Activated CD4-positive, alpha-beta T cell treated with anti-CD3 and anti-CD28 coated beads, Interleukin-2, amount 10 ng/mL, durations not matched to agents 24 days and 14 days (primary cell): ENCODE measurements around the gene TNS1. TPM values are rescaled to one million over a fixed set of nuclear protein-coding genes. Genes with fewer than 3 reads are reported as not detected.

Source experiments
- DNase-seq: peaks from one replicate; pipeline ENCODE4 v3.0.0; 2022
- H3K27ac Mint-ChIP-seq: one replicate; pipeline ENCODE4 v1.8.0; 2022; ENCODE audit warnings: mild to moderate bottlenecking, mixed read lengths
- H3K27me3 Mint-ChIP-seq: one replicate; pipeline ENCODE4 v1.8.0; 2022; ENCODE audit warnings: mixed read lengths
- H3K36me3 Mint-ChIP-seq: one replicate; pipeline ENCODE4 v1.8.0; 2022; ENCODE audit warnings: low read depth, mild to moderate bottlenecking, mixed read lengths
- H3K4me1 Mint-ChIP-seq: one replicate; pipeline ENCODE4 v1.8.0; 2021; ENCODE audit warnings: mixed read lengths
- H3K4me3 Mint-ChIP-seq: one replicate; pipeline ENCODE4 v1.8.0; 2022; ENCODE audit warnings: mild to moderate bottlenecking, moderate library complexity, mixed read lengths
- H3K9me3 Mint-ChIP-seq: one replicate; pipeline ENCODE4 v1.8.0; 2021; ENCODE audit warnings: mixed read lengths
- intact Hi-C: fragments of 100-400 bp; cut with micrococcal nuclease; formaldehyde crosslinking; loops from one replicate; pipeline ENCODE4 v1.15.1; 2023
- total RNA-seq: library from RNA; stranded (reverse); gene quantifications from 2 replicates; pipeline ENCODE4 v1.2.3, GENCODE V29; 2022

Gene TNS1
- total RNA-seq, 1 donor from 2014 or later: 0.70 TPM

- H3K4me3 Mint-ChIP-seq: no peak overlapping the region
- H3K9me3 Mint-ChIP-seq: no peaks in the 10 kb centered on the region
- intact Hi-C loops: no loop called here
- H3K4me1 Mint-ChIP-seq: no peaks in the 10 kb centered on the region
- DNase-seq: no peak
- no peaks in the 10 kb centered on the region for H3K36me3 Mint-ChIP-seq
- no peak overlapping the region for H3K27ac Mint-ChIP-seq
- no peaks in the 10 kb centered on the region for H3K27me3 Mint-ChIP-seq
These were observed 172.7 kb downstream of the TNS1 start for GRCh38 chr2:217830061-217830460.

GRCh38 chr2:217829420-217829819, 173.4 kb downstream of the TNS1 start:
- H3K4me1 Mint-ChIP-seq: no peaks in the 10 kb centered on the region
- intact Hi-C loops: no loop called here
- H3K9me3 Mint-ChIP-seq: no peaks in the 10 kb centered on the region
- DNase-seq: no peak
- H3K36me3 Mint-ChIP-seq: no peaks in the 10 kb centered on the region
- no peak overlapping the region for H3K4me3 Mint-ChIP-seq
- no peak overlapping the region for H3K27ac Mint-ChIP-seq
- H3K27me3 Mint-ChIP-seq: no peaks in the 10 kb centered on the region

GRCh38 chr2:217828336-217828735, 174.5 kb downstream of the TNS1 start:
- intact Hi-C loops: no loop called here
- Mint-ChIP-seq H3K27ac (no peak overlapping the region), H3K9me3 (no peaks in the 10 kb centered on the region), H3K4me1 (no peaks in the 10 kb centered on the region), H3K27me3 (no peaks in the 10 kb centered on the region), H3K36me3 (no peaks in the 10 kb centered on the region), H3K4me3 (no peak overlapping the region)
- DNase-seq: no peak

DNA sequence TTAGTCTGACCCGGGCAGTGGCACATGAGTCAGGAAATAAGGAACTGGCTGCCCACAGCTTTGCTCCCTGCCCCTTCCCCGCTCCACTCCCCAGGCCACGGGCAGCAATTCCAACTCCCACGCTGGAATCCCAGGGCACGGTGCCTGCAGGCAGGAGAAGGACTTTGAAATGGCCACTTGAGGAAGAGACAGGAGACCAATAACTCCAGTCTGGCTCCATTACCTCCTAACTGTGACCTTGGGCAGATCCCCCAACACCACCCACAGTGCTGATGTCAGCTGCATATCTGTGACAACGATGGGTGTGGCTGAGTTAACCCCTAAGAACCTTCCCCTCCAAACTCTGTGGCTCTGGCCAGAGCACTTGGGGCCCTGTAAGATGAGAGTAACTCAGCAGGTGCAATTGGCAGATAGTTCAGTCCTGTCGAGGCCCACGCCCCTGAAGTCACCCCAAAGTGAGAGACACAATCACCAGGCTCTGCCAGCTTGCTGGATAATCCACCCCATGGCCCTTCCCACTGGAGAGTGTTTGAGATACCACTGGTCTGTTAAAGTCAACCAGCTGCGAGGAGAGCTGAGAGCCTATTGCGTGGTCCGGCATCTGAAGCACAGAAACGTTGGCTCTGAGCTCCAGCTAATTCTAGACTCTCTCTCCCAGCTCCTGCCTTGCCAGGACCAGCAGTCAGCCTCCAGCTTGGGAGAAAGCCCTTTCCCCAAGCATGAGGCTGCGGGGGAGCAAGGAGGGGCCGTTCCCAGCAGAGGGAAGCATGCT, 175.2 kb downstream of the TNS1 start:
- intact Hi-C loops: no loop called here
- DNase-seq: no peak
- H3K27ac Mint-ChIP-seq: no peak overlapping the region
- H3K36me3 Mint-ChIP-seq: no peaks in the 10 kb centered on the region
- H3K4me1 Mint-ChIP-seq: no peaks in the 10 kb centered on the region
- H3K9me3 Mint-ChIP-seq: no peaks in the 10 kb centered on the region
- no peak overlapping the region for H3K4me3 Mint-ChIP-seq
- H3K27me3 Mint-ChIP-seq: no peaks in the 10 kb centered on the region

DNA sequence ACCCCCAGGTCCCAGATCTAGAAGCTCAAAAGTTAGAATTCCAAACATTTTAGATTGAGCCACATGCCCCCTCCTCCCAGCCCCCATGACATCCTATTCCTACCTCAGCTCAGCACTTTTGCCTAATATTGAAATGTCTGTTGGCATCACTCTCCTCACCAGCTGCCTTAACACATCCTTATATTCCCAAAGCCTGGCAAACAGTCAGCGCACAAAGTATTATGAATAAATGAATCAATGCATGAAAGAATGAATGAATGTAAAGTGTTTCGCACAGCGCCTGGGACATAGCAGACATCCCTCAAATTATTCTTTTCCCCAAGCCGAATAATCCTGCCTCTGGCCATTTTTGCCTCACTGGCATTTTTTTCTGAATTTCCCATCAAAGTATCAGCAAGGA, 175.8 kb downstream of the TNS1 start:
- Mint-ChIP-seq H3K36me3 (no peaks in the 10 kb centered on the region), H3K27ac (no peak overlapping the region), H3K4me1 (no peaks in the 10 kb centered on the region), H3K27me3 (no peaks in the 10 kb centered on the region), H3K9me3 (no peaks in the 10 kb centered on the region), H3K4me3 (no peak overlapping the region)
- intact Hi-C loops: no loop called here
- DNase-seq: no peak

GRCh38 chr2:217826520-217826919, 176.3 kb downstream of the TNS1 start:
- Mint-ChIP-seq H3K4me3 (no peak overlapping the region), H3K9me3 (no peaks in the 10 kb centered on the region), H3K27me3 (no peaks in the 10 kb centered on the region), H3K4me1 (no peaks in the 10 kb centered on the region), H3K36me3 (no peaks in the 10 kb centered on the region), H3K27ac (no peak overlapping the region)
- intact Hi-C loops: no loop called here
- no peak for DNase-seq

DNA sequence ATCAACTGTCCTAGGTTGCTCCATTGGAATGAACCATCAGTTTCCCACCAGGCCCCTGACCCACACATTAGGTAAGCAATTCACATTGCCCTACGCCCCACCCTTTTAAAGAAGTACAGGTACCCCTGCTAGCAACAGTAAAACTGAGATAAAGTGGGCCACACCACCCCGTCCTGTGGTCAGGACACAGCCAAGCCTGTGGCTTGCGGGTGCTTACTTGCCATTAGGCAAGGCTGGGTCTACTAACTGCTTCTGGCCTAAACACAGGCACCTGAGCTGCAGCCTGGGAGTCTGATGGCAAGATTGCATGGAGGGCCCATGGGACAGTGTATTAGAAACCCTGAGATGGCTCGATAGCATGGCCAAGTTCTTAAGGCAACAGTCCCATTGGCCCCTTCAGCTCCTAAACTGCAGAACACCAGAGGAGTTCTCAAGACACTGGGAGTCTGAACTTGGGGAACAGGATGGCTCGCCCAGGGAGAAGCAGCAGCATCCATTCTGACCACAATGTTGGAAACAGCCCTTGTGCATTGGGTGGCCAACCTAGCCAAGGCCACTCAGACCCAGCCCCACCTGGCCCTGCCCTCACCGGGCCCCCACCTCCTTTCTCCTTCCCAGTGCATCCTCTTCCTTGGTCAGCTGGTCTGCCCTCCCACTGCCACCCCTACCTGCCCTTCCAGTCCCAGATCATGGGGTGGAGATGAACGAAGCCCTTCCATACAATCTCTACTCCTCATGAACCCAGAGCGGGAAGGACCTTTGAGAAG, 177.1 kb downstream of the TNS1 start:
- H3K27ac Mint-ChIP-seq: no peak overlapping the region
- no peaks in the 10 kb centered on the region for H3K9me3 Mint-ChIP-seq
- DNase-seq: no peak
- no peaks in the 10 kb centered on the region for H3K27me3 Mint-ChIP-seq
- intact Hi-C loops: no loop called here
- no peak overlapping the region for H3K4me3 Mint-ChIP-seq
- no peaks in the 10 kb centered on the region for H3K36me3 Mint-ChIP-seq
- H3K4me1 Mint-ChIP-seq: no peaks in the 10 kb centered on the region

- no peaks in the 10 kb centered on the region for H3K9me3 Mint-ChIP-seq
- H3K36me3 Mint-ChIP-seq: no peaks in the 10 kb centered on the region
- H3K4me1 Mint-ChIP-seq: no peaks in the 10 kb centered on the region
- no peak overlapping the region for H3K4me3 Mint-ChIP-seq
- intact Hi-C loops: no loop called here
- H3K27ac Mint-ChIP-seq: no peak overlapping the region
- H3K27me3 Mint-ChIP-seq: no peaks in the 10 kb centered on the region
- DNase-seq: no peak
These were observed 178.6 kb downstream of the TNS1 start for GRCh38 chr2:217824223-217824622.

DNA sequence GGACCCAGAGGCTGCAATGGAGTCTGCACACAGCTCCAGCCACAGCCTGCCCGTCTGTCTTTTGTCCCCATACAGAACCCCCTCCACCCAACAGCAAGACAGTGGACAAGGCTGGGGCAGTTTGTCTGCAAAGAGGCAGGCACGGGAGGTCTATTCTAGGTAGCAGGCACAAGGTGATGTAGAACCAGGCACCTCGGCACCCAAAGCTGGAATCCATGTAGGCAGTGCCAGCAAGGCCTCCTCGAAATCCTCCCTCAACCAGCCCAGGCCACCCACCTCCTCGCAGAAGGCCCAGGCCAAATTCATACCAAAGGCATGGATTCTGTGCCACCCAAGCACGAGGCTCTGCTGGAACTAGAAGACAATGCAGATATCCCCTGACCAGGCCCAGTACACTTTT, 179.2 kb downstream of the TNS1 start:
- Mint-ChIP-seq H3K9me3 (no peaks in the 10 kb centered on the region), H3K27me3 (no peaks in the 10 kb centered on the region), H3K27ac (no peak overlapping the region), H3K4me1 (no peaks in the 10 kb centered on the region), H3K4me3 (no peak overlapping the region), H3K36me3 (no peaks in the 10 kb centered on the region)
- intact Hi-C loops: no loop called here
- no peak for DNase-seq

- DNase-seq: no peak
- Mint-ChIP-seq H3K36me3 (no peaks in the 10 kb centered on the region), H3K4me1 (no peaks in the 10 kb centered on the region), H3K9me3 (no peaks in the 10 kb centered on the region), H3K27ac (no peak overlapping the region), H3K27me3 (no peaks in the 10 kb centered on the region), H3K4me3 (no peak overlapping the region)
- intact Hi-C loops: no loop called here
These were observed 180.2 kb downstream of the TNS1 start for GRCh38 chr2:217822296-217823252.

- Mint-ChIP-seq H3K27me3 (no peaks in the 10 kb centered on the region), H3K27ac (no peak overlapping the region), H3K36me3 (no peaks in the 10 kb centered on the region), H3K4me1 (no peaks in the 10 kb centered on the region), H3K4me3 (no peak overlapping the region), H3K9me3 (no peaks in the 10 kb centered on the region)
- intact Hi-C loops: no loop called here
- no peak for DNase-seq
These were observed 181.2 kb downstream of the TNS1 start for GRCh38 chr2:217821536-217822147.

DNA sequence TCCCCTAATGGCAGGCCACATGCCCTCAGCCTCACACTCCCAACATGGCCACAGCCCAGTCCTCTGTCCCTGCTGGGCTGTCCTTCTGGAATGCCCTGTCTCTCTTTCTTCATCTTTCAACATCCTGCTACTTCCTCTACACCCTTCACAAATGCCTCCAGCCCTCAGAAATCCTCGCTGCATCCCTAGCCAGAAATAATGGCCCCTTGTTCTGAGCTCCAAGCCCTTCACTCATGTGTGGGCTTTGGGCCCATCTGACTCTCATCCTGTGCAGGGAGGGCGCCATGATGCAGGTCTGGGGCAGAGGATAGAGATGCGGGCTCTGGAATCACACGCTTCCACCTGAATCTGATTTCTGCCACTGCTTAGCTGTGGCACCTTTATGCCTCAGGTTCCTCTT, 181.9 kb downstream of the TNS1 start:
- H3K4me1 Mint-ChIP-seq: no peaks in the 10 kb centered on the region
- intact Hi-C loops: no loop called here
- H3K9me3 Mint-ChIP-seq: no peaks in the 10 kb centered on the region
- H3K27me3 Mint-ChIP-seq: no peaks in the 10 kb centered on the region
- no peaks in the 10 kb centered on the region for H3K36me3 Mint-ChIP-seq
- H3K27ac Mint-ChIP-seq: no peak overlapping the region
- DNase-seq: no peak
- no peak overlapping the region for H3K4me3 Mint-ChIP-seq

DNA sequence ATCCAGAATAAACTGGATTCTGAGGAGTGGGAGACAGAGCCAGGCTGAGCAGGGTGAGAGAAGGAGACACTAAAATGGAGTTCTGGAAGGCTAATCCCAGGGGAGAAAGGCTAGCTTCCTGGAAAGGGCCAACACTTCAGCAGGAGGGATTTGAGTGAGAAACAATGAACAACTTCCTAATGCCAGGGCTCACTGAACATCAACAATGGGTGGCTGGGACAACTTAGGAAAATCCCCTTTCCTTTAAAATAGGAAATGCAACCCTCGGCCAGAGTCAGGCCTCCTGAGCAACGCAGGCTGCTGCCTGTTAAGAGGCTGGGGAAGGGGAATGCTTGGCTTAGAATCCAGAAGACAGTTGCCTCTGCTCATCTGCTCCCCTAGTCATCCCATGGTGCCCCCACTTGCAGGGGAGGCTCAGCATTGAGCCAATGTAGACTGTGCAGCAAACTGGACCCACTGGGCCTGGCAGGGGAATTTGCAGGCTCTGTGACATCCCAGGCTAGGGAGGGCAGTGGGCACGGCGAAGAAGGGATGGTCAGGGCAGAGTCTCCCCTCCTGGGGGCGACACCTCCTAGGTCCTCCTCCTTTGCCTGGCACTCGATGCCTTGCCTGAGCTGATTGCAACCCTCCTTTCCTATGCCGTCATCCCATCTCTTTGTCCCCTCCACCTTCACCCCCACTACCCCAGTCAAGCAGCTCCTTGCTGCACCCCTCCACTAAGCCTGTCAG, 182.5 kb downstream of the TNS1 start:
- H3K36me3 Mint-ChIP-seq: no peaks in the 10 kb centered on the region
- H3K4me3 Mint-ChIP-seq: no peak overlapping the region
- H3K4me1 Mint-ChIP-seq: no peaks in the 10 kb centered on the region
- intact Hi-C loops: no loop called here
- no peaks in the 10 kb centered on the region for H3K27me3 Mint-ChIP-seq
- H3K9me3 Mint-ChIP-seq: no peaks in the 10 kb centered on the region
- DNase-seq: no peak
- H3K27ac Mint-ChIP-seq: no peak overlapping the region
